Panc1 (cell line): ENCODE data around the gene ADAD1.

Experiments
- POLR2AphosphoS5 ChIP-seq: IDR thresholded peaks from 2 replicates; pipeline ENCODE4 v1.6.1; 2012; ENCODE audit warnings: mild to moderate bottlenecking, low read depth, low read length, moderate library complexity
- TF ChIP-seq, protein P1 (sequence below): fragments of 450-650 bp; IDR thresholded peaks from 2 replicates; pipeline ENCODE4 v1.5.1; 2017; ENCODE audit warnings: mild to moderate bottlenecking
- TF ChIP-seq, protein P2 (sequence below), 2 experiments: IDR thresholded peaks; 2 replicates each; pipeline ENCODE4 v1.6.1; 2011 to 2012; ENCODE audit warnings: low read depth in 2 of 2, control low read depth in 1 of 2, low read length in 1 of 2, mild to moderate bottlenecking in 1 of 2, moderate library complexity in 1 of 2; ENCODE audit not compliant: insufficient read depth in 1 of 2

DNA sequence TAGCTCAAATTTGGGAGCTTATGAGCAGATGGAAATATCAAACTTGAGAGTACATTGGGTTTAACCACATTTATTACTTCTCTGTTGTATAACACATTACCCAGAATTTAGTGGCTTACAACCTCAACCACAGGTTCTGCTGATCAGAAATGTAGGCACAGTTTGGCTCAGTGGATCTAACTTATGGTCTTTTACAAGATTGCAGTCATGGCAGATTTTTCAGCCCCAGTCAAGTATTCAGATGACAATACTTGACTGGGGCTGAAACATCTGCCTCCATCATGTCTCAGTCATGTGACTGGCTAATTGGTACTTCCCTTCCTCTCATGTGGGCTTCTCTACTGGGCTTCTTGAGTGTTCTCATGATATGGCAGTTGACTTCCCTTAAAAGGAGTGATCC, 44.0 kb upstream of the ADAD1 start:
- TF ChIP-seq, protein P1, sequence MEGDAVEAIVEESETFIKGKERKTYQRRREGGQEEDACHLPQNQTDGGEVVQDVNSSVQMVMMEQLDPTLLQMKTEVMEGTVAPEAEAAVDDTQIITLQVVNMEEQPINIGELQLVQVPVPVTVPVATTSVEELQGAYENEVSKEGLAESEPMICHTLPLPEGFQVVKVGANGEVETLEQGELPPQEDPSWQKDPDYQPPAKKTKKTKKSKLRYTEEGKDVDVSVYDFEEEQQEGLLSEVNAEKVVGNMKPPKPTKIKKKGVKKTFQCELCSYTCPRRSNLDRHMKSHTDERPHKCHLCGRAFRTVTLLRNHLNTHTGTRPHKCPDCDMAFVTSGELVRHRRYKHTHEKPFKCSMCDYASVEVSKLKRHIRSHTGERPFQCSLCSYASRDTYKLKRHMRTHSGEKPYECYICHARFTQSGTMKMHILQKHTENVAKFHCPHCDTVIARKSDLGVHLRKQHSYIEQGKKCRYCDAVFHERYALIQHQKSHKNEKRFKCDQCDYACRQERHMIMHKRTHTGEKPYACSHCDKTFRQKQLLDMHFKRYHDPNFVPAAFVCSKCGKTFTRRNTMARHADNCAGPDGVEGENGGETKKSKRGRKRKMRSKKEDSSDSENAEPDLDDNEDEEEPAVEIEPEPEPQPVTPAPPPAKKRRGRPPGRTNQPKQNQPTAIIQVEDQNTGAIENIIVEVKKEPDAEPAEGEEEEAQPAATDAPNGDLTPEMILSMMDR: no peak
- TF ChIP-seq POLR2AphosphoS5: no peak
- TF ChIP-seq, protein P2, sequence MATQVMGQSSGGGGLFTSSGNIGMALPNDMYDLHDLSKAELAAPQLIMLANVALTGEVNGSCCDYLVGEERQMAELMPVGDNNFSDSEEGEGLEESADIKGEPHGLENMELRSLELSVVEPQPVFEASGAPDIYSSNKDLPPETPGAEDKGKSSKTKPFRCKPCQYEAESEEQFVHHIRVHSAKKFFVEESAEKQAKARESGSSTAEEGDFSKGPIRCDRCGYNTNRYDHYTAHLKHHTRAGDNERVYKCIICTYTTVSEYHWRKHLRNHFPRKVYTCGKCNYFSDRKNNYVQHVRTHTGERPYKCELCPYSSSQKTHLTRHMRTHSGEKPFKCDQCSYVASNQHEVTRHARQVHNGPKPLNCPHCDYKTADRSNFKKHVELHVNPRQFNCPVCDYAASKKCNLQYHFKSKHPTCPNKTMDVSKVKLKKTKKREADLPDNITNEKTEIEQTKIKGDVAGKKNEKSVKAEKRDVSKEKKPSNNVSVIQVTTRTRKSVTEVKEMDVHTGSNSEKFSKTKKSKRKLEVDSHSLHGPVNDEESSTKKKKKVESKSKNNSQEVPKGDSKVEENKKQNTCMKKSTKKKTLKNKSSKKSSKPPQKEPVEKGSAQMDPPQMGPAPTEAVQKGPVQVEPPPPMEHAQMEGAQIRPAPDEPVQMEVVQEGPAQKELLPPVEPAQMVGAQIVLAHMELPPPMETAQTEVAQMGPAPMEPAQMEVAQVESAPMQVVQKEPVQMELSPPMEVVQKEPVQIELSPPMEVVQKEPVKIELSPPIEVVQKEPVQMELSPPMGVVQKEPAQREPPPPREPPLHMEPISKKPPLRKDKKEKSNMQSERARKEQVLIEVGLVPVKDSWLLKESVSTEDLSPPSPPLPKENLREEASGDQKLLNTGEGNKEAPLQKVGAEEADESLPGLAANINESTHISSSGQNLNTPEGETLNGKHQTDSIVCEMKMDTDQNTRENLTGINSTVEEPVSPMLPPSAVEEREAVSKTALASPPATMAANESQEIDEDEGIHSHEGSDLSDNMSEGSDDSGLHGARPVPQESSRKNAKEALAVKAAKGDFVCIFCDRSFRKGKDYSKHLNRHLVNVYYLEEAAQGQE (IDR thresholded peaks at IDR 0.05; ENCODE audit: insufficient read depth in 1 of 2, low read depth in 2 of 2, low read length in 1 of 2): no peak
